ENCODE results near the gene RASAL3.

- TF ChIP-seq CTCF (IDR thresholded peaks at IDR 0.05) (no peak), POLR2AphosphoS5 (IDR thresholded peaks at IDR 0.05) (no peak), POLR2A (IDR thresholded peaks at IDR 0.05) (no peak)
Observed at GRCh38 chr19:15442142-15442920, 22.0 kb downstream of the RASAL3 start.
